Measurements from ENCODE around the gene RARG. TPM values are rescaled to one million over a fixed set of nuclear protein-coding genes. Genes with fewer than 3 reads are reported as not detected.
"Not testable (repeated sequence)": the region's sequence is repeated elsewhere in the genome, so short reads cannot be mapped to it uniquely, and the experiment has no call there.

Gene RARG
- total RNA-seq, 1 experiment from 2014 or later: 11.8 TPM

DNA sequence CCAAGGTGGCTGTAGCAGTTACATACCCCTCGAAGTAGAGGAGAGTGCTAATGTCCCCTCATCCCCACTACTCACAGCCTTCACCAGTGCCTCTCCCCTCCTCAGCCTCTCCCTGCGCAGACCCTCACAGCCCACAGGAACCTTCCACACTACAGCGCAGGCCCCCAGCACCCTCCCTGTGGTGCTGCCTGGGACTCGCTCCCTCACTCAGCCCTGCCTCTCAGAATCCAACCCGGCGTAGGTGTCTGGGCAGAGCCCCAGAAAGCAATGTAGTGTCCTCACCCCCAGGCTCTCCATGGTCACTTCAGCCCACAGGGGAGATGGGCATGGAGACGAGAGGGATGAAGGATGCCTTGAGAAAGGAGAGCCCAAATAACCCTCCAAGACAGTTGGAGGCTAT lies 62.4 kb downstream of the RARG start:
- Mint-ChIP-seq H3K4me3 (ENCODE audit: unreplicated experiment) (no peak overlapping the region), H3K9me3 (ENCODE audit: unreplicated experiment) (no peaks in the 10 kb centered on the region), H3K36me3 (ENCODE audit: insufficient read depth, unreplicated experiment) (no peaks in the 10 kb centered on the region), H3K4me1 (ENCODE audit: low read depth, unreplicated experiment) (peaks cover under 1% of the 10 kb centered on the region), H3K27ac (ENCODE audit: unreplicated experiment) (no peak overlapping the region), H3K27me3 (ENCODE audit: insufficient read depth, unreplicated experiment) (no peaks in the 10 kb centered on the region)
- no peaks in the 10 kb centered on the region for H3K36me3 ChIP-seq (ENCODE audit: control insufficient read depth, insufficient read depth, low read length)
- intact Hi-C loops (cut with micrococcal nuclease; ENCODE audit: unreplicated experiment): no loop called here
- DNase-seq: no peak
- peaks cover 3% of the 10 kb centered on the region for H3K4me1 ChIP-seq
- BruUV-seq (replicated peaks): no TSS peak
- no peaks in the 10 kb centered on the region for H3K9me3 ChIP-seq
- ChIA-PET POLR2A (no interaction called here), CTCF (no interaction called here)
- H3K4me3 ChIP-seq (ENCODE audit: low read depth, low read length): no peak overlapping the region
- no peaks in the 10 kb centered on the region for H3K27me3 ChIP-seq (replicated peaks; ENCODE audit: control insufficient read depth, insufficient read depth, low read length)
- TF ChIP-seq, protein P1, sequence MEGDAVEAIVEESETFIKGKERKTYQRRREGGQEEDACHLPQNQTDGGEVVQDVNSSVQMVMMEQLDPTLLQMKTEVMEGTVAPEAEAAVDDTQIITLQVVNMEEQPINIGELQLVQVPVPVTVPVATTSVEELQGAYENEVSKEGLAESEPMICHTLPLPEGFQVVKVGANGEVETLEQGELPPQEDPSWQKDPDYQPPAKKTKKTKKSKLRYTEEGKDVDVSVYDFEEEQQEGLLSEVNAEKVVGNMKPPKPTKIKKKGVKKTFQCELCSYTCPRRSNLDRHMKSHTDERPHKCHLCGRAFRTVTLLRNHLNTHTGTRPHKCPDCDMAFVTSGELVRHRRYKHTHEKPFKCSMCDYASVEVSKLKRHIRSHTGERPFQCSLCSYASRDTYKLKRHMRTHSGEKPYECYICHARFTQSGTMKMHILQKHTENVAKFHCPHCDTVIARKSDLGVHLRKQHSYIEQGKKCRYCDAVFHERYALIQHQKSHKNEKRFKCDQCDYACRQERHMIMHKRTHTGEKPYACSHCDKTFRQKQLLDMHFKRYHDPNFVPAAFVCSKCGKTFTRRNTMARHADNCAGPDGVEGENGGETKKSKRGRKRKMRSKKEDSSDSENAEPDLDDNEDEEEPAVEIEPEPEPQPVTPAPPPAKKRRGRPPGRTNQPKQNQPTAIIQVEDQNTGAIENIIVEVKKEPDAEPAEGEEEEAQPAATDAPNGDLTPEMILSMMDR (IDR thresholded peaks at IDR 0.05; ENCODE audit: insufficient read depth in 1 of 2, low read depth in 1 of 2, low read length in 1 of 2, severe bottlenecking in 1 of 2, unreplicated experiment in 1 of 2): no peak

GRCh38 chr12:53166837-53167236 lies 65.2 kb downstream of the RARG start:
- Mint-ChIP-seq H3K36me3 (ENCODE audit: insufficient read depth, unreplicated experiment) (no peaks in the 10 kb centered on the region), H3K4me3 (ENCODE audit: unreplicated experiment) (no peak overlapping the region), H3K27me3 (ENCODE audit: insufficient read depth, unreplicated experiment) (no peaks in the 10 kb centered on the region), H3K9me3 (ENCODE audit: unreplicated experiment) (no peaks in the 10 kb centered on the region), H3K4me1 (ENCODE audit: low read depth, unreplicated experiment) (no peaks in the 10 kb centered on the region), H3K27ac (ENCODE audit: unreplicated experiment) (no peak overlapping the region)
- no peaks in the 10 kb centered on the region for H3K4me1 ChIP-seq
- intact Hi-C loops (cut with micrococcal nuclease; ENCODE audit: unreplicated experiment): no loop called here
- no peaks in the 10 kb centered on the region for H3K27me3 ChIP-seq (replicated peaks; ENCODE audit: control insufficient read depth, insufficient read depth, low read length)
- no TSS peak for BruUV-seq (replicated peaks)
- TF ChIP-seq, protein P1 (IDR thresholded peaks at IDR 0.05; ENCODE audit: insufficient read depth in 1 of 2, low read depth in 1 of 2, low read length in 1 of 2, severe bottlenecking in 1 of 2, unreplicated experiment in 1 of 2): no peak
- ChIA-PET POLR2A (no interaction called here), CTCF (no interaction called here)
- no peaks in the 10 kb centered on the region for H3K36me3 ChIP-seq (ENCODE audit: control insufficient read depth, insufficient read depth, low read length)
- H3K4me3 ChIP-seq (ENCODE audit: low read depth, low read length): no peak overlapping the region
- no peak for DNase-seq
- H3K9me3 ChIP-seq: no peaks in the 10 kb centered on the region

GRCh38 chr12:53163008-53163407 lies 69.0 kb downstream of the RARG start:
- H3K9me3 Mint-ChIP-seq (ENCODE audit: unreplicated experiment); H3K9me3 ChIP-seq; H3K27ac Mint-ChIP-seq (ENCODE audit: unreplicated experiment); H3K4me3 Mint-ChIP-seq (ENCODE audit: unreplicated experiment); H3K27me3 ChIP-seq (replicated peaks; ENCODE audit: control insufficient read depth, insufficient read depth, low read length); H3K36me3 Mint-ChIP-seq (ENCODE audit: insufficient read depth, unreplicated experiment); BruUV-seq (replicated peaks); DNase-seq; CTCF ChIA-PET; H3K4me3 ChIP-seq (ENCODE audit: low read depth, low read length); intact Hi-C loops (cut with micrococcal nuclease; ENCODE audit: unreplicated experiment); H3K4me1 ChIP-seq; H3K27me3 Mint-ChIP-seq (ENCODE audit: insufficient read depth, unreplicated experiment); POLR2A ChIA-PET; H3K36me3 ChIP-seq (ENCODE audit: control insufficient read depth, insufficient read depth, low read length): not testable (repeated sequence)
- H3K4me1 Mint-ChIP-seq (ENCODE audit: low read depth, unreplicated experiment): peaks cover 11% of the 10 kb centered on the region
